Measurements from ENCODE around the gene FADS1.

FADS1 gene

GRCh38 chr11:61830237-61831105, 13.7 kb upstream of the FADS1 start:
- TF ChIP-seq CTCF (IDR thresholded peaks at IDR 0.05; ENCODE audit: borderline replicate concordance, insufficient read depth, low read depth, low read length): 0 out of 2 replicates have a peak, but pooled peaks have one; percentile 2
- peak overlapping the region; percentile 97 for H3K4me3 ChIP-seq (ENCODE audit: low read depth, low read length)

DNA sequence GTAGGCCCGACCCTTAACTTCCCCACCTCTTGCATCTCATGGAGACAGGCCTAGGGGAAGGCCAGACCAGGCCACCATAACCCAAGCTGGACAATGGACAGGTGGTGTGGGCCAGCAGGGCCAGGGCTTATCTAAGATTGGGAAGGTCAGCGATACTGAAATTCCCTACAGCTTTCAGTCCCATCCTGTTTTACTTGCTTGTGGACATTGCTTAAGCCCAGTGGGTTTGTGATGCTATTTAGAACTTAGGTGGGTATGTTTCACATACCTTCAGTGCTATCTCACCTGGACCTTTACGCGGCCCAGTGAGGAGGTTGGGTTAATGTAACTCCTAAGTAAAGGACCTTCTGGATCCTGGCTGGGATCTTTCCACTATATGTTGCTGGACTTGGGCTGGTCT, 13.0 kb upstream of the FADS1 start:
- peak overlapping the region; percentile 97 for H3K4me3 ChIP-seq (ENCODE audit: low read depth, low read length)
- TF ChIP-seq CTCF (IDR thresholded peaks at IDR 0.05; ENCODE audit: borderline replicate concordance, insufficient read depth, low read depth, low read length): no peak

GRCh38 chr11:61828629-61829407, 12.0 kb upstream of the FADS1 start:
- TF ChIP-seq CTCF (IDR thresholded peaks at IDR 0.05; ENCODE audit: borderline replicate concordance, insufficient read depth, low read depth, low read length): peak; percentile 66
- peak overlapping the region; percentile 97 for H3K4me3 ChIP-seq (ENCODE audit: low read depth, low read length)

DNA sequence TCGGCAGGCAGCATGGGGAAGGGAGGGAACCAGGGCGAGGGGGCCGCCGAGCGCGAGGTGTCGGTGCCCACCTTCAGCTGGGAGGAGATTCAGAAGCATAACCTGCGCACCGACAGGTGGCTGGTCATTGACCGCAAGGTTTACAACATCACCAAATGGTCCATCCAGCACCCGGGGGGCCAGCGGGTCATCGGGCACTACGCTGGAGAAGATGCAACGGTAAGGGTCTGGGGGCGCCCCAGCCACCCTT, 11.5 kb upstream of the FADS1 start:
- TF ChIP-seq CTCF (IDR thresholded peaks at IDR 0.05; ENCODE audit: borderline replicate concordance, insufficient read depth, low read depth, low read length): no peak
- H3K4me3 ChIP-seq (ENCODE audit: low read depth, low read length): peak overlapping the region; percentile 97

DNA sequence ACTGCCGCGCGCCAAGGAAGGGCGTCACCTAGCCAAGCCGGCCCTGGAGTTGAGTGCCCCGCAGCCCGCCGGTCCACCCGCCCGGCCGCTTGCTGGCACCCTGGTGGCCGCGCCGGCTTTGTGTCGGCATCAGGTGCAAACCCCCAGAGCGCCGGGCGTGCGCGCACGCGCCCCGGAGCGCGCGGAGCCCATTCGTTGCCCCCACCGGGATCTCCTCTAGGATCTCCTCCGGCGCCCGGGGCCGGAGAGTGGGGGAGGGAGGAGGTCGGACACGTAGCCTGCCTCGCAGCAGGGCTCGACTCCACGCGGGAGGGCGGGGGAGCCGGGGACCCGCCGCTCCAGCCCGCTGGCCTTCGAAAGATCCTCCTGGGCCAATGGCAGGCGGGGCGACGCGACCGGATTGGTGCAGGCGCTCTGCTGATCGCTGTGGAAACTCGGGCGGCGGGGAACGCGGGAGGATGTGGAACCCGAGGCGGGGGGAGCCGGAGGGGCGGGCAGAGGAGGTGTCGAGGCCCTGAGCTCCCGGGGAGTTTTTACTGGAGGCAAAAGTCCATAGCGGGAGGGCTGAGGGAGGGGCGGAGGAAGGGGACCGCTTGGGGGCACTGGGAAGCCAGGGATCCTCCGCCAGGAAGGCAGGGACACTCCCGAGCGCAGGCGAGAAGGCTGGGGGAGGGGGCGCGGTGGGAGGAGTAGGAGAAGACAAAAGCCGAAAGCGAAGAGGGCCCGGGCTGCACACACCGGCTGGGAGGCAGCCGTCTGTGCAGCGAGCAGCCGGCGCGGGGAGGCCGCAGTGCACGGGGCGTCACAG, 11.0 kb upstream of the FADS1 start, which contains the start of gene FADS2:
FADS2 (plus strand) TSS at position 730 of the 808 bp plus-strand sequence. CDS start 91 bp downstream, outside the sequence.
- TF ChIP-seq CTCF (IDR thresholded peaks at IDR 0.05; ENCODE audit: borderline replicate concordance, insufficient read depth, low read depth, low read length): 0 out of 2 replicates have a peak, but pooled peaks have one; percentile 15
- H3K4me3 ChIP-seq (ENCODE audit: low read depth, low read length): peak within 1 kb of the TSS; percentile 97

GRCh38 chr11:61826930-61827570, 10.2 kb upstream of the FADS1 start:
- TF ChIP-seq CTCF (IDR thresholded peaks at IDR 0.05; ENCODE audit: borderline replicate concordance, insufficient read depth, low read depth, low read length): no peak
- H3K4me3 ChIP-seq (ENCODE audit: low read depth, low read length): peak overlapping the region; percentile 97
